Loucy (cell line): ENCODE data around the gene TMEM164.

Experiments used
- H2AFZ ChIP-seq: fragments of 200-600 bp; sonication (generic); 2 replicates; pipeline ENCODE4 v1.6.0; 2016; ENCODE audit warnings: antibody characterized with exemption, mild to moderate bottlenecking, low read length, moderate library complexity
- H3F3A ChIP-seq: fragments of 200-600 bp; 2 replicates; pipeline ENCODE4 v1.6.0; 2016; ENCODE audit warnings: antibody characterized with exemption, low read depth, mild to moderate bottlenecking
- H3K27me3 ChIP-seq: fragments of 200-600 bp; sonication (generic); 2 replicates; pipeline ENCODE4 v1.6.1; 2014; ENCODE audit warnings: low read length, mild to moderate bottlenecking; ENCODE audit not compliant: insufficient read depth, poor library complexity, severe bottlenecking
- H3K36me3 ChIP-seq: fragments of 200-600 bp; sonication (generic); 2 replicates; pipeline ENCODE4 v1.6.1; 2016; ENCODE audit warnings: low read length; ENCODE audit not compliant: insufficient read depth
- H3K4me1 ChIP-seq: fragments of 200-600 bp; sonication (generic); 2 replicates; pipeline ENCODE4 v1.5.1; 2014; ENCODE audit warnings: low read length, mild to moderate bottlenecking; ENCODE audit not compliant: insufficient read depth, poor library complexity, severe bottlenecking
- H3K4me2 ChIP-seq: fragments of 200-600 bp; sonication (generic); 2 replicates; pipeline ENCODE4 v1.6.0; 2014; ENCODE audit warnings: antibody characterized with exemption, low read length, low read depth, mild to moderate bottlenecking; ENCODE audit not compliant: poor library complexity, severe bottlenecking
- H3K4me3 ChIP-seq: fragments of 200-600 bp; sonication (generic); 2 replicates; pipeline ENCODE4 v1.5.1; 2014; ENCODE audit warnings: low read length, mild to moderate bottlenecking, mixed read lengths; ENCODE audit not compliant: poor library complexity, severe bottlenecking
- H3K79me2 ChIP-seq: fragments of 200-600 bp; sonication (generic); 2 replicates; pipeline ENCODE4 v1.6.1; 2014; ENCODE audit warnings: low read length; ENCODE audit not compliant: insufficient read depth
- H3K9ac ChIP-seq: fragments of 200-600 bp; sonication (generic); 2 replicates; pipeline ENCODE4 v1.6.0; 2014; ENCODE audit warnings: mild to moderate bottlenecking, low read depth, low read length, moderate library complexity; ENCODE audit not compliant: poor library complexity, severe bottlenecking
- H3K9me2 ChIP-seq: fragments of 200-600 bp; sonication (generic); replicated peaks from 2 replicates; pipeline ENCODE4 v1.6.1; 2016; ENCODE audit warnings: low read depth, low read length, mixed read lengths
- H3K9me3 ChIP-seq: fragments of 200-600 bp; sonication (generic); 2 replicates; pipeline ENCODE4 v1.6.1; 2014; ENCODE audit warnings: mild to moderate bottlenecking, antibody characterized with exemption, low read length, low read depth; ENCODE audit not compliant: insufficient read depth
- H4K20me1 ChIP-seq: fragments of 200-600 bp; sonication (generic); 2 replicates; pipeline ENCODE4 v1.6.0; 2014; ENCODE audit warnings: antibody characterized with exemption, low read length, mild to moderate bottlenecking; ENCODE audit not compliant: insufficient read depth, poor library complexity, severe bottlenecking
- EZH2phosphoT487 ChIP-seq: fragments of 200-600 bp; IDR thresholded peaks from 2 replicates; pipeline ENCODE4 v1.6.1; 2018; ENCODE audit warnings: antibody characterized with exemption, mild to moderate bottlenecking, moderate library complexity, borderline replicate concordance
- TF ChIP-seq, protein P1 (sequence below): fragments of 200-600 bp; sonication (generic); conservative IDR thresholded peaks from 2 replicates; pipeline ENCODE4 v1.5.1; 2014; ENCODE audit warnings: mild to moderate bottlenecking, antibody characterized with exemption, low read length

The TMEM164 gene

DNA sequence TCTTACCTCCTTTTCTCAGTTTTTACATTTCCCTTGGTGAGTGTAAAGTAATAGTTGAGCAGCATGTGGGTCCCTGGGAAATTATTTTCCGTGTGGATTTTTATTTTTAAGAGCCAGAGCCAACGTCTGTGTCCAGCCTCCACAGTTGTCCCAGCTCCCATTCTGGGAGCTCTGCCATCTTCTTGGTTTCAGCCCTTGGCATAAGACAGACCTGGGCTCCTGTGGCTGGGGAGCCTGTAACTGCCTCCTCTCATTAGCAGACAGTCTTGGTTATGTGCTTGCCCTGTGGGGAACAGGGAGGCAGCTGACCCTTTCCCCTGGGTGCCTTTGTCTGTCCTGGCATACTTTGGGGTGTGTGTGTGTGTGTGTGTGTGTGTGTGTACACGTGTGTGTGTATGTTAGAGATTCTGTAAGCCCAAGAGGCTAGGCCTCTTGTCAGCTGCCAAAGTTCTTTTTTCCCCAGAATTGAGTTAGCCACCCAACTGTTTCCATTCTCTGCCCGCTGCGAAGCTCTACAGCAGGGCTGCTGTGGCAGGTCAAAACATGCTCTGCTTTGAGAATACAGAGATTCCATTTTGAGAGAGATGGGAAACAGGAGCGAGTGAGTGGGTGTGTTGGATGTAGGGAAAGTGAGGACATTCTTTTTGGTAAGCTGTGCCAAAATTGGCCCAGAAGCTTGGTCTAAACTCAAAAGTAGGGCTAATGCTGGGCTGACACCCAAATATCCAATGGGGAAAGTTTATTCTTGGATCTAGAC, 140.7 kb downstream of the TMEM164 start:
- Histone ChIP-seq H3K27me3 (no peaks in the 10 kb centered on the region), H3K4me2 (no peak overlapping the region), H2AFZ (no peak overlapping the region), H3K9me2 (no peaks in the 10 kb centered on the region), H4K20me1 (peaks cover 9% of the 10 kb centered on the region), H3F3A (no peaks in the 10 kb centered on the region), H3K4me3 (no peak overlapping the region), H3K9ac (no peak overlapping the region), H3K4me1 (peaks cover 6% of the 10 kb centered on the region), H3K36me3 (peaks cover 16% of the 10 kb centered on the region; the same call in 1 of the 2 replicates), H3K9me3 (no peaks in the 10 kb centered on the region), H3K79me2 (no peaks in the 10 kb centered on the region)
- TF ChIP-seq EZH2phosphoT487, result no peak
- TF ChIP-seq, protein P1, sequence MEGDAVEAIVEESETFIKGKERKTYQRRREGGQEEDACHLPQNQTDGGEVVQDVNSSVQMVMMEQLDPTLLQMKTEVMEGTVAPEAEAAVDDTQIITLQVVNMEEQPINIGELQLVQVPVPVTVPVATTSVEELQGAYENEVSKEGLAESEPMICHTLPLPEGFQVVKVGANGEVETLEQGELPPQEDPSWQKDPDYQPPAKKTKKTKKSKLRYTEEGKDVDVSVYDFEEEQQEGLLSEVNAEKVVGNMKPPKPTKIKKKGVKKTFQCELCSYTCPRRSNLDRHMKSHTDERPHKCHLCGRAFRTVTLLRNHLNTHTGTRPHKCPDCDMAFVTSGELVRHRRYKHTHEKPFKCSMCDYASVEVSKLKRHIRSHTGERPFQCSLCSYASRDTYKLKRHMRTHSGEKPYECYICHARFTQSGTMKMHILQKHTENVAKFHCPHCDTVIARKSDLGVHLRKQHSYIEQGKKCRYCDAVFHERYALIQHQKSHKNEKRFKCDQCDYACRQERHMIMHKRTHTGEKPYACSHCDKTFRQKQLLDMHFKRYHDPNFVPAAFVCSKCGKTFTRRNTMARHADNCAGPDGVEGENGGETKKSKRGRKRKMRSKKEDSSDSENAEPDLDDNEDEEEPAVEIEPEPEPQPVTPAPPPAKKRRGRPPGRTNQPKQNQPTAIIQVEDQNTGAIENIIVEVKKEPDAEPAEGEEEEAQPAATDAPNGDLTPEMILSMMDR, result no peak

DNA sequence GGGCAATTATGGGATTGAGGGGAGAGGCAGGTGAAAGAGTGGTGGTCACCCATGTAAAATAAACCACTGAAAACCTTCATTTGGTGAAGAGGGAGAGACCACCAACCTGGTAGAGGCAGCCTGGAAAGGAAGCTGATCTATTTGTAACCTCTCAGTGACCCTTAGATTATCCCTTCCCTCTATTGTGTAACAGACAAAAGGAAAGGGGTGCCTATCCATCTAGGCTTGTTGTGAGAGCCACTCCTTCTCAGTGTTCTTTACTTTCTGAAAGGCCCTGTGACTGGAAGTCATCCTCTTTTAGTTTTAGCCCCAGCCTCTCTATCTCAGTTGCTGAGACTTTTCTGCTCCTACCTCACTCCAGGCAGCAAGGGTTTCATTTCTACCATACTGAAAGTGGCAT, 142.4 kb downstream of the TMEM164 start:
- H3K27me3 ChIP-seq, result no peaks in the 10 kb centered on the region
- H4K20me1 ChIP-seq, result peaks cover 6% of the 10 kb centered on the region
- no peak overlapping the region for H3K4me2 ChIP-seq
- no peak overlapping the region for H3K4me3 ChIP-seq
- H3K9ac ChIP-seq, result no peak overlapping the region
- H2AFZ ChIP-seq, result no peak overlapping the region
- H3K4me1 ChIP-seq, result no peaks in the 10 kb centered on the region
- H3K9me3 ChIP-seq, result no peaks in the 10 kb centered on the region
- H3K36me3 ChIP-seq, result peaks cover 27% of the 10 kb centered on the region; the same call in 1 of the 2 replicates
- H3K79me2 ChIP-seq, result no peaks in the 10 kb centered on the region
- TF ChIP-seq EZH2phosphoT487, result no peak
- TF ChIP-seq, protein P1, result no peak
- H3K9me2 ChIP-seq, result no peaks in the 10 kb centered on the region
- H3F3A ChIP-seq, result no peaks in the 10 kb centered on the region

DNA sequence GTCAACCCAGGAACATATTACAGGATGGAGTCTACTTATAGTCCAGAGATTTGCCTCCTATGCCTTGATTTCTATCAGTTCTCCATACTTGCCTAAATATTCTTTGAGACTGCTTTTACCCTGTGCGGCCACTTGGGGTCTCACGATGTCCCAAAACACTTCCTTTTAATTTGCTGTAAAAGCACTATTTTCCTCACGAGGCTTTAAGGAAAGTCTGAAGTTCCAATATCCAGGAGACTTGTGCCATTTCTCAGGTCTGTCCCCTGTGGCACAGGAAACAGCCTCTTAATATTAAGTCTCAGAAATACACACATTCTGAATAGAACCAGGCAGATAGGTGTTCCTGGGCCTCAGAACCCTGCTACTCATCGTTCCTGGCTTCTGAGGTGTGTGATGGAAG, 142.9 kb downstream of the TMEM164 start:
- no peaks in the 10 kb centered on the region for H3K9me2 ChIP-seq
- no peak overlapping the region for H2AFZ ChIP-seq
- TF ChIP-seq, protein P1, result peak; percentile 63
- no peak for TF ChIP-seq EZH2phosphoT487
- H3K4me3 ChIP-seq, result no peak overlapping the region
- no peak overlapping the region for H3K4me2 ChIP-seq
- no peaks in the 10 kb centered on the region for H3F3A ChIP-seq
- H3K36me3 ChIP-seq, result peaks cover 27% of the 10 kb centered on the region; the same call in 1 of the 2 replicates
- H3K79me2 ChIP-seq, result no peaks in the 10 kb centered on the region
- peaks cover 5% of the 10 kb centered on the region for H4K20me1 ChIP-seq
- H3K27me3 ChIP-seq, result no peaks in the 10 kb centered on the region
- no peaks in the 10 kb centered on the region for H3K4me1 ChIP-seq
- no peak overlapping the region for H3K9ac ChIP-seq
- no peaks in the 10 kb centered on the region for H3K9me3 ChIP-seq
